Right kidney (tissue), 1 donor: ENCODE measurements around the gene S100A7A.
A peak's percentile ranks its signal among the peaks of the same experiment; 100 is the strongest.
"Not testable (repeated sequence)": the region's sequence is repeated elsewhere in the genome, so short reads cannot be mapped to it uniquely, and the experiment has no call there.

Experiments
- DNase-seq: peaks from one replicate; pipeline ENCODE4 v3.0.0-alpha.2; 2016

The S100A7A gene

GRCh38 chr1:153459655-153460054 lies 43.3 kb downstream of the S100A7A start:
- DNase-seq, result no peak

GRCh38 chr1:153460551-153460950 lies 44.2 kb downstream of the S100A7A start, which contains the start of gene S100A7:
Gene S100A7 (minus strand): TSS chr1:153460651. CDS start chr1:153459013, 1,638 bp downstream.
- DNase-seq, result no peak

- not testable (repeated sequence) for DNase-seq
These were observed 46.4 kb downstream of the S100A7A start for GRCh38 chr1:153462741-153463140.

GRCh38 chr1:153465811-153466636 lies 49.7 kb downstream of the S100A7A start:
- peak; percentile 35 for DNase-seq

GRCh38 chr1:153466908-153467307 lies 50.6 kb downstream of the S100A7A start:
- no peak for DNase-seq

GRCh38 chr1:153470707-153471106 lies 54.4 kb downstream of the S100A7A start:
- no peak for DNase-seq
